HepG2 (cell line): ENCODE results near the gene EFNB1. TPM values are rescaled to one million over a fixed set of nuclear protein-coding genes. Genes with fewer than 3 reads are reported as not detected.

Experiments used
- ATAC-seq: fragments of 200-7000 bp; cut with Tn5 transposase; 3 replicates; pipeline ENCODE4 v1.9.1; 2020; ENCODE audit warnings: mild to moderate bottlenecking, moderate library complexity
- BruUV-seq: library from RNA; stranded (reverse); fragments of 400-500 nt; replicated peaks from 2 replicates; lab custom pipeline; 2021; lab: Mats Ljungman, UMichigan
- CTCF ChIA-PET: fragments of 300-600 bp; formaldehyde crosslinking; extraction: SDS; loops from one replicate; lab custom pipeline; 2021; ENCODE audit warnings: low total read pairs, inconsistent platforms, low intra/inter-chr PET ratio; lab: Yijun Ruan, JAX
- POLR2A ChIA-PET: fragments of 350-600 bp; sonication (Branson Sonifier 250); formaldehyde crosslinking; loops from one replicate; lab custom pipeline; 2020; ENCODE audit warnings: antibody characterized with exemption, inconsistent platforms; lab: Yijun Ruan, JAX
- DNase-seq: peaks from one replicate; pipeline ENCODE4 v3.0.0-alpha.2; 2015; ENCODE audit warnings: low spot score
- FAIRE-seq: peaks from 3 replicates; lab custom pipeline; 2011; peaks lifted over from hg19 to GRCh38; lab: Jason Lieb, UNC
- H2AFZ ChIP-seq: one replicate; pipeline ENCODE4 v1.6.1; 2011; ENCODE audit warnings: low read length, inconsistent platforms
- H3K27ac ChIP-seq: fragments of 300-600 bp; 3 replicates; pipeline ENCODE4 v1.8.0; 2011; ENCODE audit warnings: mixed run types, mild to moderate bottlenecking, mixed read lengths, low read length, inconsistent platforms; ENCODE audit not compliant: insufficient read depth; ENCODE audit errors: extremely low read length
- H3K27me3 ChIP-seq, 2 experiments: fragments of 200-600 bp in 1 of 2; 2 replicates in 1 of 2; 3 replicates in 1 of 2; pipeline versions ENCODE4 v1.6.0 to v1.8.0; 2011; ENCODE audit warnings: low read length in 2 of 2, mild to moderate bottlenecking in 2 of 2, moderate library complexity in 2 of 2, inconsistent platforms in 1 of 2; ENCODE audit not compliant: insufficient read depth in 2 of 2, control insufficient read depth in 1 of 2
- H3K36me3 ChIP-seq, 2 experiments: fragments of 200-600 bp in 1 of 2; replicated peaks in 1 of 2; 2 replicates in 1 of 2; 3 replicates in 1 of 2; pipeline versions ENCODE4 v1.5.1 to v1.8.0; 2011; ENCODE audit warnings: low read length in 2 of 2, inconsistent platforms in 1 of 2; ENCODE audit not compliant: insufficient read depth in 2 of 2, control insufficient read depth in 1 of 2
- H3K4me1 ChIP-seq: 2 replicates; pipeline ENCODE4 v1.5.1; 2012; ENCODE audit warnings: low read length, inconsistent platforms; ENCODE audit not compliant: insufficient read depth
- H3K4me2 ChIP-seq: 2 replicates; pipeline ENCODE4 v1.6.0; 2011; ENCODE audit warnings: low read depth, low read length, inconsistent platforms
- H3K4me3 ChIP-seq, 3 experiments: fragments of 200-600 bp in 1 of 3; sonication (generic), shearing (Covaris generic) in 1 of 3; replicated peaks in 1 of 3; 2 replicates each; pipeline ENCODE4 v1.5.1; 2011 to 2016; ENCODE audit warnings: low read length in 3 of 3, inconsistent platforms in 2 of 3, low read depth in 2 of 3, mild to moderate bottlenecking in 2 of 3, control low read depth in 1 of 3, mixed read lengths in 1 of 3; ENCODE audit not compliant: insufficient read depth in 1 of 3
- H3K79me2 ChIP-seq: one replicate; pipeline ENCODE4 v1.6.1; 2011; ENCODE audit warnings: low read length, inconsistent platforms; ENCODE audit not compliant: insufficient read depth
- H3K9ac ChIP-seq: 2 replicates; pipeline ENCODE4 v1.6.0; 2011; ENCODE audit warnings: mild to moderate bottlenecking, low read depth, low read length, inconsistent platforms; ENCODE audit not compliant: insufficient read depth
- H3K9me3 ChIP-seq: 2 replicates; pipeline ENCODE4 v1.5.1; 2012; ENCODE audit warnings: mild to moderate bottlenecking, low read length
- H4K20me1 ChIP-seq: 2 replicates; pipeline ENCODE4 v1.6.0; 2011; ENCODE audit warnings: inconsistent platforms, mild to moderate bottlenecking, low read length, moderate library complexity; ENCODE audit not compliant: insufficient read depth
- ATF4 ChIP-seq, 2 experiments: fragments of 450-650 bp in 1 of 2; sonication (generic) in 1 of 2; formaldehyde crosslinking; IDR thresholded peaks; 2 replicates each; pipeline versions ENCODE4 v1.5.0 to v1.8.0; 2020 to 2022; ENCODE audit warnings: mild to moderate bottlenecking in 1 of 2, missing genetic modification reagents in 1 of 2
- FOXO1 ChIP-seq: sonication (generic); formaldehyde crosslinking; IDR thresholded peaks from 2 replicates; pipeline ENCODE4 v1.4.0; 2020; ENCODE audit warnings: missing genetic modification reagents
- HOXA5 ChIP-seq: sonication (generic); formaldehyde crosslinking; IDR thresholded peaks from 2 replicates; pipeline ENCODE4 v1.4.0; 2020; ENCODE audit warnings: missing genetic modification reagents
- PPARG ChIP-seq: conservative IDR thresholded peaks from 2 replicates; pipeline ENCODE4 v1.6.1; 2016; ENCODE audit warnings: missing biosample characterization, missing genetic modification reagents
- REXO4 ChIP-seq: sonication (generic); formaldehyde crosslinking; IDR thresholded peaks from 2 replicates; pipeline ENCODE4 v1.8.0; 2022; ENCODE audit warnings: missing genetic modification reagents, mild to moderate bottlenecking, borderline replicate concordance
- SMC3 ChIP-seq: IDR thresholded peaks from 2 replicates; pipeline ENCODE4 v1.6.1; 2011; ENCODE audit warnings: low read length, improper control_type of control experiment
- SP140L ChIP-seq: sonication (generic); formaldehyde crosslinking; IDR thresholded peaks from 2 replicates; pipeline ENCODE4 v1.4.0; 2020; ENCODE audit warnings: missing genetic modification reagents, borderline replicate concordance
- SRSF9 ChIP-seq: fragments of 200-400 bp; formaldehyde crosslinking; IDR thresholded peaks from 2 replicates; pipeline ENCODE4 v1.6.1; 2018; ENCODE audit warnings: borderline replicate concordance, mild to moderate bottlenecking, low read depth, low read length; ENCODE audit not compliant: insufficient read depth, poor library complexity, severe bottlenecking
- XRCC5 ChIP-seq: fragments of 200-400 bp; formaldehyde crosslinking; optimal IDR thresholded peaks from 2 replicates; pipeline ENCODE3; 2017; ENCODE audit warnings: mild to moderate bottlenecking, low read length
- YEATS2 ChIP-seq: sonication (generic); formaldehyde crosslinking; IDR thresholded peaks from 2 replicates; pipeline ENCODE4 v1.4.0; 2020; ENCODE audit warnings: missing genetic modification reagents, borderline replicate concordance
- ZFX ChIP-seq: sonication (generic); formaldehyde crosslinking; IDR thresholded peaks from 2 replicates; pipeline ENCODE4 v1.4.0; 2020; ENCODE audit warnings: mild to moderate bottlenecking, low read depth, missing genetic modification reagents, moderate library complexity
- ZKSCAN8 ChIP-seq: IDR thresholded peaks from 2 replicates; pipeline ENCODE4 v1.6.1; 2016; ENCODE audit warnings: borderline replicate concordance, missing genetic modification reagents, missing compliant biosample characterization
- ZNF576 ChIP-seq: sonication (generic); formaldehyde crosslinking; IDR thresholded peaks from 2 replicates; pipeline ENCODE4 v1.4.0; 2020; ENCODE audit warnings: mild to moderate bottlenecking, missing genetic modification reagents
- ZNF710 ChIP-seq: sonication (generic); formaldehyde crosslinking; IDR thresholded peaks from 2 replicates; pipeline ENCODE4 v1.5.0; 2020; ENCODE audit warnings: mild to moderate bottlenecking, missing genetic modification reagents, borderline replicate concordance
- ZNF776 ChIP-seq: sonication (generic); formaldehyde crosslinking; IDR thresholded peaks from 2 replicates; pipeline ENCODE4 v1.4.0; 2020; ENCODE audit warnings: mild to moderate bottlenecking, missing genetic modification reagents
- ZSCAN12 ChIP-seq: sonication (generic); formaldehyde crosslinking; IDR thresholded peaks from 2 replicates; pipeline ENCODE4 v1.9.0; 2021; ENCODE audit warnings: mild to moderate bottlenecking, missing genetic modification reagents
- WGBS: methylation state at CpG from one replicate; pipeline ENCODE4 v1.1.6; 2017; ENCODE audit warnings: low lambda C conversion rate; 5-methylcytosine and 5-hydroxymethylcytosine counted together
- in situ Hi-C: cut with HindIII; loops from 2 replicates; pipeline ENCODE4 v1.10.0; 2017; ENCODE audit warnings: low pct_unique_long_range_greater_than_20kb; ENCODE audit not compliant: extremely low pct_ligation_motif_present
- intact Hi-C: fragments of 100-400 bp; cut with micrococcal nuclease; formaldehyde crosslinking; loops from one replicate; pipeline ENCODE4 v1.10.0; 2022; ENCODE audit not compliant: unreplicated experiment
- polyA plus RNA-seq, 8 experiments: library from polyadenylated mRNA; depleted of rRNA in 3 of 8; stranded (reverse) in 7 of 8; unstranded in 1 of 8; fragments of >200 nt; fragmentation: Illumina TruSeq in 4 of 8; extraction: Trizol in 4 of 8; gene quantifications; 2 replicates each; pipeline versions ENCODE4 v1.2.1 to v1.2.3, GENCODE V29; 2011 to 2016; ENCODE audit warnings: low read depth in 4 of 8, missing spikeins in 1 of 8, mixed read lengths in 1 of 8; ENCODE audit not compliant: insufficient read depth in 1 of 8
- total RNA-seq, 5 experiments: library from RNA; depleted of rRNA; stranded (reverse); fragments of >200 nt; fragmentation: Illumina TruSeq; extraction: Trizol; gene quantifications; 2 replicates each; pipeline ENCODE4 v1.2.3, GENCODE V29; 2016; ENCODE audit warnings: low read depth in 1 of 5

The EFNB1 gene
- total and polyA plus RNA-seq, 2 of the 13 experiments (the other 11 are each of a cell fraction or from before 2014, with no cell fraction given) = 4.0 to 4.1 TPM

- POLR2A ChIA-PET = no interaction called here
- no peaks in the 10 kb centered on the region for H3K36me3 ChIP-seq
- H3K9ac ChIP-seq = no peak overlapping the region
- no peak overlapping the region for H3K27ac ChIP-seq
- intact Hi-C loops (no loop called here), in situ Hi-C loops (no loop called here)
- no peaks in the 10 kb centered on the region for H3K4me1 ChIP-seq
- H3K79me2 ChIP-seq = no peaks in the 10 kb centered on the region
- no CpG with 5 or more reads among the region's 6 CpGs for WGBS
- H3K9me3 ChIP-seq = no peaks in the 10 kb centered on the region
- H3K4me3 ChIP-seq = no peak overlapping the region
- ATAC-seq = no peak
- BruUV-seq = no TSS peak
- FAIRE-seq = no peak
- H4K20me1 ChIP-seq = no peaks in the 10 kb centered on the region
- H3K27me3 ChIP-seq = no peaks in the 10 kb centered on the region
- no peak overlapping the region for H3K4me2 ChIP-seq
- CTCF ChIA-PET = no interaction called here
- no peak for DNase-seq
- H2AFZ ChIP-seq = no peak overlapping the region
- TF ChIP-seq YEATS2 (CRISPR knock-in tag) = no peak
- no peak for TF ChIP-seq ZSCAN12 (CRISPR knock-in tag)
- TF ChIP-seq XRCC5 = no peak
- no peak for TF ChIP-seq SRSF9
- no peak for TF ChIP-seq ZNF776
- no peak for TF ChIP-seq ATF4 (CRISPR knock-in tag; IDR thresholded peaks at IDR 0.05)
- TF ChIP-seq SP140L (CRISPR knock-in tag) = no peak
- TF ChIP-seq ZNF576 (CRISPR knock-in tag) = no peak
- no peak for TF ChIP-seq ZFX (CRISPR knock-in tag)
- TF ChIP-seq HOXA5 (CRISPR knock-in tag) = no peak
- no peak for TF ChIP-seq REXO4 (CRISPR knock-in tag)
- no peak for TF ChIP-seq ZNF710 (CRISPR knock-in tag)
- no peak for TF ChIP-seq ZKSCAN8 (CRISPR knock-in tag)
- no peak for TF ChIP-seq FOXO1 (CRISPR knock-in tag)
- TF ChIP-seq PPARG = no peak
- no peak for TF ChIP-seq SMC3
- TF ChIP-seq, all 625 proteins: peak for 0
These were observed 47.9 kb downstream of the EFNB1 start for GRCh38 chrX:68876731-68877130.
